Retinal pigment epithelial cell (primary cell): Measurements from ENCODE around the gene ATP5F1E.

Experiments
- DNase-seq: peaks from one replicate; pipeline ENCODE4 v3.0.0-alpha.2; 2010; ENCODE audit warnings: low read depth
- H3K4me3 ChIP-seq: 2 replicates; pipeline ENCODE4 v1.5.1; 2011; ENCODE audit warnings: mild to moderate bottlenecking, low read length, control low read depth, moderate library complexity
- TF ChIP-seq, protein P1 (sequence below): conservative IDR thresholded peaks from 2 replicates; pipeline ENCODE4 v1.5.1; 2011; ENCODE audit warnings: low read depth, low read length, control low read depth, inconsistent platforms

ATP5F1E gene

DNA sequence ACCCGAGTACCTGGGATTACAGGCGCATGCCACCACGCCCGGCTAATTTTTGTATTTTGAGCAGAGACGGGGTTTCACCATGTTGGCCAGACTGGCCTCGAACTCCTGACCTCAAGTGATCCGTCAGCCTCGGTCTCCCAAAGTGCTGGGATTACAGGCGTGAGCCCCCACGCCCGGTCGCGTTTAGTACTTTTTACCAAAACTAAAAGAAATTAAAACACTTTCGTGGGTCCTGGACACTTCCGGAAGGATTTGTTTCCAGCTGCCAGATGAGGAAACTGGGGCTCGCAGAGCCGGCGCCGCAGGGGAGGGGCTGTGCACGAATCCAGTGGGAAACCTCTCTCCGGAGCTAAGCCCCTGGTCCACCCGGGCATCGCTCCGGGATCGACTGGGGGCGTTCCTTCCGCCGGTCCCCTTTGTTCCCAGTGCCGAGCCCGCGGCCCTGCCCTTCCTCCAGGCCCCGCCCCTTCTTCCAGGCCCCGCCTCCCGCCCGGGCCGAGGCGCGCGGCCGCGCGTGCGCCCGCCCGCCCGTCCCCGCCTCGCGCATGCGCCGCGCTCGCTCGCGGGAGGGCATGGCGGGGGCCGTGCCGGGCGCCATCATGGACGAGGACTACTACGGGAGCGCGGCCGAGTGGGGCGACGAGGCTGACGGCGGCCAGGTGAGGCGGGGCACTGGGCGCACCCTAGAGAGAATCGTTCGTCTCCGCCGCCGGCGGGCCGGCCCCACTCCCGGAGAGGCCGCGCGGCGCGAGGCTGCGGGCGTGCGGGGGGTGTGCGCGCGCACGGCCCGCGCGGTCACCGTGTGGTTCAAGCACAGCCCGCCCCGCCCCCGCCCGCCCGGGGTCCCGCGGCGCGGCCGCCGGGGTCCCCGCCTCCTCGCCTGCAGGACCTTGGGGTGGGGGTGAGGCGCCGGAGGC lies 51.2 kb downstream of the ATP5F1E start, which contains the start of gene NELFCD:
TSS of gene NELFCD (plus strand) at position 546 of the 917 bp plus-strand sequence. CDS start at position 600, 54 bp downstream.
- TF ChIP-seq, protein P1, sequence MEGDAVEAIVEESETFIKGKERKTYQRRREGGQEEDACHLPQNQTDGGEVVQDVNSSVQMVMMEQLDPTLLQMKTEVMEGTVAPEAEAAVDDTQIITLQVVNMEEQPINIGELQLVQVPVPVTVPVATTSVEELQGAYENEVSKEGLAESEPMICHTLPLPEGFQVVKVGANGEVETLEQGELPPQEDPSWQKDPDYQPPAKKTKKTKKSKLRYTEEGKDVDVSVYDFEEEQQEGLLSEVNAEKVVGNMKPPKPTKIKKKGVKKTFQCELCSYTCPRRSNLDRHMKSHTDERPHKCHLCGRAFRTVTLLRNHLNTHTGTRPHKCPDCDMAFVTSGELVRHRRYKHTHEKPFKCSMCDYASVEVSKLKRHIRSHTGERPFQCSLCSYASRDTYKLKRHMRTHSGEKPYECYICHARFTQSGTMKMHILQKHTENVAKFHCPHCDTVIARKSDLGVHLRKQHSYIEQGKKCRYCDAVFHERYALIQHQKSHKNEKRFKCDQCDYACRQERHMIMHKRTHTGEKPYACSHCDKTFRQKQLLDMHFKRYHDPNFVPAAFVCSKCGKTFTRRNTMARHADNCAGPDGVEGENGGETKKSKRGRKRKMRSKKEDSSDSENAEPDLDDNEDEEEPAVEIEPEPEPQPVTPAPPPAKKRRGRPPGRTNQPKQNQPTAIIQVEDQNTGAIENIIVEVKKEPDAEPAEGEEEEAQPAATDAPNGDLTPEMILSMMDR: no peak
- peak; percentile 18 for DNase-seq
- peak within 1 kb of the TSS; percentile 83 for H3K4me3 ChIP-seq

DNA sequence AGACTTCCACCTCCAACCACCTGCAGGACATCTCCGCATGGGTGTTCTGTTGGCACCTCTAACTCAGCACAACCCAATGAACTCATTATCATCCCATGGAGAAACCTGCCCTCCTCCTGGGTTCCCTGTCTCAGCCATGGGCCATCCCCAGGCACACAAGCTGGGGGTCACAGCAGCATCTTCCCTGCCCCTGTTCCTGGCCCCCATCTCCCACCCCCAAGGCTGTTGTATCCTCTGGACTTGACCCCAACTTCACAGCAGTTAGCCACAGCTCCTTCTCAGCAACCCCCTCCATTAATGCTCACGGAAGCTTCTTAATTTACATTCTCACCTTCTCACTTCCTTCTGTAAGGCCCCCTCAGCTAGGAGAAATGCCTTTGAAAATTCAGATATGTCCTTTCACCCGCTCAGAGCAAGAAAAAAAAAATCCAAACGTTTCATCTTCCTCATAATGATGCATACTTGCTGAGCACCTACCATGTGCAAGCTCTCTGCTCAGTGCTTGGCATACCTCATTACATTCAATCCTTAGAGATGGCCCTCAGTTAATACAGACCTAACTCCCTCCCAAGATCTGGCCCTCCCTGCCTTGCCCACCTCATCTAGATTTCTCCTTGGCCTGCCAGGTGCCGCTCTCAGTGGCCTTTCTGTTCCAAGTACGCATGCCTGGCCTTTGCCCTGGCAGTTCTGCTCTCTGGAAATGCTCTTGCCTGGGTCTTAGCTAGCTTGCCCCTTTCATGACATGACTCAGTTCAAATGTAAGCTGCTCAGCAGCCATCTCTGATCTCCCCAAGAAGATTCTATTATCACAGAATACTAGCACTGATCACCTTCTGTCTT lies 53.6 kb downstream of the ATP5F1E start:
- no peak overlapping the region for H3K4me3 ChIP-seq
- TF ChIP-seq, protein P1: no peak
- no peak for DNase-seq

DNA sequence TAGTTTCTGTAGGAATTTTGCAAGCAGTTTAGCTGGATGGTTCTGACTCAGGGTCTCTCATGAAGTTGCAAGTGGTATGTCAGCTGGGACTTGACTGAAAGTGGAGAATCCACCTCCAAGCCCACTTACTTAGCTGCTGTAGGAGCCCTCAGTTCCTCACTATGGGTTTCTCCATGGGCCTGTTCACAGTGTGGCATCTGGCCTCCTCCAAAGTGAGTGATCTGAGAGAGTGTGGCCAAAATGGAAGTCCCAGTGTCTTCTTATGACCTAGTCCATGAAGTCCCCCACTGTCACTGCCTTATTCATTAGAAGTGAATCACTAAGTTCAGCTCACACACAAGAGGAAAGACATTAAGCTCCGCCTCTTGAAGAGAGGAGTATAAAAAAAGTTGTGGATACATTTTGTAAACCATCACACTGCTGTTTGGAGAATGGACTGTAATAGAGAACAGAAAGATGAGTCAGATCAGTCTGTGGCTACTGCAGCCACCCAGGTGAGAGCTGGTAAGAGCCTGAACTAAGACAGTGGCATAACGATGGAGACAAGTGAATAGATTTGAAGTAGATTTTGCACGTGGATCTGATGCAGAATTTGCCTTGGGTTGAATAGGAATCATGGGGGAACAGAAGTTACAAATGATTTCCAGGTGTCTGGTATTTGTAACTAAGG lies 55.9 kb downstream of the ATP5F1E start:
- no peak overlapping the region for H3K4me3 ChIP-seq
- TF ChIP-seq, protein P1: no peak
- DNase-seq: no peak
